Measurements from ENCODE around the gene GLO1.

Gene GLO1

GRCh38 chr6:38654263-38654662, 48.7 kb downstream of the GLO1 start:
- Mint-ChIP-seq H3K27ac (no peak overlapping the region), H3K27me3 (ENCODE audit: low read depth, poor library complexity) (peaks cover 4% of the 10 kb centered on the region), H3K9me3 (peaks cover 8% of the 10 kb centered on the region), H3K4me1 (no peaks in the 10 kb centered on the region), H3K36me3 (ENCODE audit: low read depth) (peaks cover 19% of the 10 kb centered on the region), H3K4me3 (no peak overlapping the region)
- no peak for TF ChIP-seq CTCF (IDR thresholded peaks at IDR 0.05)
- DNase-seq = no peak

GRCh38 chr6:38651121-38651784, 51.7 kb downstream of the GLO1 start:
- peaks cover 8% of the 10 kb centered on the region for H3K9me3 Mint-ChIP-seq
- DNase-seq = no peak
- H3K4me3 Mint-ChIP-seq = no peak overlapping the region

GRCh38 chr6:38650207-38650752, 52.7 kb downstream of the GLO1 start:
- H3K27me3 Mint-ChIP-seq (ENCODE audit: low read depth, poor library complexity) = peaks cover 4% of the 10 kb centered on the region
- no peak overlapping the region for H3K4me3 Mint-ChIP-seq
- peaks cover 4% of the 10 kb centered on the region for H3K4me1 Mint-ChIP-seq
- peaks cover 8% of the 10 kb centered on the region for H3K9me3 Mint-ChIP-seq
- no peak for TF ChIP-seq CTCF (IDR thresholded peaks at IDR 0.05)
- no peak for DNase-seq
- H3K36me3 Mint-ChIP-seq (ENCODE audit: low read depth) = peaks cover 19% of the 10 kb centered on the region
- H3K27ac Mint-ChIP-seq = no peak overlapping the region

More at GRCh38 chr6:38651121-38651784, 51.7 kb downstream of the GLO1 start:
- no peak overlapping the region for H3K27ac Mint-ChIP-seq
- no peak for TF ChIP-seq CTCF (IDR thresholded peaks at IDR 0.05)
- H3K36me3 Mint-ChIP-seq (ENCODE audit: low read depth) = peaks cover 19% of the 10 kb centered on the region
- H3K27me3 Mint-ChIP-seq (ENCODE audit: low read depth, poor library complexity) = peaks cover 4% of the 10 kb centered on the region
- H3K4me1 Mint-ChIP-seq = peaks cover 3% of the 10 kb centered on the region

- no peak for DNase-seq
- H3K36me3 Mint-ChIP-seq (ENCODE audit: low read depth) = peaks cover 19% of the 10 kb centered on the region
These were observed 53.2 kb downstream of the GLO1 start for GRCh38 chr6:38649744-38650143.

GRCh38 chr6:38648629-38649028, 54.3 kb downstream of the GLO1 start:
- no peak overlapping the region for H3K4me3 Mint-ChIP-seq
- H3K36me3 Mint-ChIP-seq (ENCODE audit: low read depth) = peaks cover 19% of the 10 kb centered on the region
- no peak for DNase-seq
- peaks cover 4% of the 10 kb centered on the region for H3K4me1 Mint-ChIP-seq
- H3K27me3 Mint-ChIP-seq (ENCODE audit: low read depth, poor library complexity) = peaks cover 4% of the 10 kb centered on the region
- no peak overlapping the region for H3K27ac Mint-ChIP-seq
- no peak for TF ChIP-seq CTCF (IDR thresholded peaks at IDR 0.05)
- peaks cover 8% of the 10 kb centered on the region for H3K9me3 Mint-ChIP-seq

More at GRCh38 chr6:38649744-38650143, 53.2 kb downstream of the GLO1 start:
- no peak for TF ChIP-seq CTCF (IDR thresholded peaks at IDR 0.05)
- Mint-ChIP-seq H3K9me3 (peaks cover 8% of the 10 kb centered on the region), H3K27ac (no peak overlapping the region), H3K4me3 (no peak overlapping the region), H3K27me3 (ENCODE audit: low read depth, poor library complexity) (peaks cover 4% of the 10 kb centered on the region), H3K4me1 (peaks cover 4% of the 10 kb centered on the region)

Data from nephron progenitor cell (in vitro differentiated cells).